ENCODE measurements around the gene ASB6.

ASB6 gene

GRCh38 chr9:129626625-129627284, 15.2 kb downstream of the ASB6 start:
- no peak for DNase-seq

- peak; percentile 45 to 95 (median 86) for DNase-seq
These were observed 15.8 kb downstream of the ASB6 start, which contains the start of gene NTMT1 for GRCh38 chr9:129626079-129626624. Gene NTMT1, plus strand, starts transcription at chr9:129626163. Its CDS starts 6,541 bp downstream, at chr9:129632704.

GRCh38 chr9:129624947-129625346, 17.0 kb downstream of the ASB6 start:
- DNase-seq: no peak

GRCh38 chr9:129624168-129624759, 17.7 kb downstream of the ASB6 start:
- DNase-seq: peak in 23 of 51 donors; percentile 12 to 61 (median 33)

GRCh38 chr9:129623331-129623730, 18.6 kb downstream of the ASB6 start:
- no peak for DNase-seq

- no peak for DNase-seq
These were observed 21.2 kb downstream of the ASB6 start, which contains the start of gene C9orf50 for GRCh38 chr9:129620669-129621295. Gene C9orf50, minus strand, starts transcription at chr9:129621101. Its CDS starts 527 bp downstream, at chr9:129620574.

- DNase-seq: peak in 6 of 51 donors; percentile 21 to 55 (median 44)
These were observed 21.9 kb downstream of the ASB6 start for GRCh38 chr9:129619787-129620668.

GRCh38 chr9:129617167-129617566, 24.8 kb downstream of the ASB6 start:
- DNase-seq: peak in 1 of 51 donors; percentile 38

GRCh38 chr9:129615407-129616285, 26.3 kb downstream of the ASB6 start:
- no peak for DNase-seq

- no peak for DNase-seq
These were observed 27.0 kb downstream of the ASB6 start for GRCh38 chr9:129614932-129615331.

GRCh38 chr9:129613520-129614175, 28.3 kb downstream of the ASB6 start:
- peak in 45 of 51 donors; percentile 22 to 95 (median 83) for DNase-seq

- DNase-seq: peak in 9 of 51 donors; percentile 23 to 79 (median 38)
These were observed 29.0 kb downstream of the ASB6 start for GRCh38 chr9:129612815-129613519.

- peak in 1 of 51 donors; percentile 28 for DNase-seq
These were observed 29.8 kb downstream of the ASB6 start for GRCh38 chr9:129612123-129612522.

GRCh38 chr9:129611307-129611800, 30.6 kb downstream of the ASB6 start:
- no peak for DNase-seq

- peak in 45 of 51 donors; percentile 22 to 78 (median 52) for DNase-seq
These were observed 31.3 kb downstream of the ASB6 start for GRCh38 chr9:129610473-129611306.

GRCh38 chr9:129610213-129610472, 31.8 kb downstream of the ASB6 start:
- no peak for DNase-seq

- DNase-seq: no peak
These were observed 32.3 kb downstream of the ASB6 start for GRCh38 chr9:129609486-129610212.
